HEK293 (cell line): ENCODE data around the gene SLC2A6.
A peak's percentile ranks its signal among the peaks of the same experiment; 100 is the strongest.

Source experiments
- CTCF ChIA-PET: fragments of 350-600 bp; formaldehyde crosslinking; extraction: SDS; loops from one replicate; lab custom pipeline; 2021; ENCODE audit warnings: antibody characterized with exemption; lab: Yijun Ruan, JAX
- POLR2A ChIA-PET: fragments of 300-600 bp; formaldehyde crosslinking; extraction: SDS; loops from one replicate; lab custom pipeline; 2020; ENCODE audit warnings: antibody characterized with exemption, inconsistent platforms; lab: Yijun Ruan, JAX
- H3K27ac ChIP-seq: fragments of 200-500 bp; sonication (Bioruptor generic); 2 replicates; pipeline ENCODE4 v1.5.1; 2014; ENCODE audit warnings: low read depth, low read length, control low read depth, inconsistent platforms; ENCODE audit errors: extremely low read depth
- H3K36me3 ChIP-seq, 2 experiments: fragments of 200-500 bp in 1 of 2; sonication (Bioruptor generic) in 1 of 2; 1 replicate in 1 of 2; 2 replicates in 1 of 2; pipeline ENCODE4 v1.5.1; 2014 to 2017; ENCODE audit warnings: inconsistent platforms in 2 of 2, low read length in 2 of 2; ENCODE audit not compliant: control insufficient read depth in 2 of 2, insufficient read depth in 1 of 2
- H3K4me1 ChIP-seq: fragments of 200-500 bp; sonication (Bioruptor generic); 2 replicates; pipeline ENCODE4 v1.5.1; 2014; ENCODE audit warnings: mild to moderate bottlenecking, low read length, inconsistent platforms; ENCODE audit not compliant: control insufficient read depth, insufficient read depth
- H3K4me3 ChIP-seq: 2 replicates; pipeline ENCODE4 v1.5.1; 2011; ENCODE audit warnings: low read depth, mild to moderate bottlenecking, control low read depth, low read length, moderate library complexity
- H3K9me3 ChIP-seq: fragments of 200-500 bp; sonication (Bioruptor generic); 2 replicates; pipeline ENCODE4 v1.5.1; 2014; ENCODE audit warnings: low read depth, low read length, inconsistent platforms; ENCODE audit not compliant: control insufficient read depth, insufficient read depth
- EGR2 ChIP-seq: fragments of 450-650 bp; formaldehyde crosslinking; IDR thresholded peaks from 2 replicates; pipeline ENCODE4 v1.5.1; 2016; ENCODE audit warnings: low read depth, missing biosample characterization, missing genetic modification characterization
- GFI1B ChIP-seq: fragments of 450-650 bp; formaldehyde crosslinking; IDR thresholded peaks from 2 replicates; pipeline ENCODE4 v1.5.1; 2016; ENCODE audit warnings: missing biosample characterization, missing genetic modification characterization
- INSM2 ChIP-seq: fragments of 450-650 bp; formaldehyde crosslinking; IDR thresholded peaks from 2 replicates; pipeline ENCODE4 v1.5.1; 2016; ENCODE audit warnings: missing biosample characterization, missing genetic modification characterization
- OVOL3 ChIP-seq: fragments of 450-650 bp; formaldehyde crosslinking; IDR thresholded peaks from 2 replicates; pipeline ENCODE4 v1.5.1; 2016; ENCODE audit warnings: missing biosample characterization, missing genetic modification characterization
- PATZ1 ChIP-seq: fragments of 450-650 bp; formaldehyde crosslinking; IDR thresholded peaks from 2 replicates; pipeline ENCODE4 v1.5.1; 2016; ENCODE audit warnings: missing biosample characterization, missing genetic modification characterization
- REST ChIP-seq: fragments of 450-650 bp; formaldehyde crosslinking; IDR thresholded peaks from 2 replicates; pipeline ENCODE4 v1.5.1; 2016; ENCODE audit warnings: missing biosample characterization, missing genetic modification characterization
- YY1 ChIP-seq: fragments of 450-650 bp; formaldehyde crosslinking; IDR thresholded peaks from 2 replicates; pipeline ENCODE4 v1.5.1; 2018; ENCODE audit warnings: missing biosample characterization, missing genetic modification characterization
- ZBTB21 ChIP-seq: fragments of 450-650 bp; formaldehyde crosslinking; IDR thresholded peaks from 2 replicates; pipeline ENCODE4 v1.5.1; 2017; ENCODE audit warnings: missing biosample characterization, missing genetic modification characterization
- ZBTB26 ChIP-seq: fragments of 450-650 bp; formaldehyde crosslinking; optimal IDR thresholded peaks from 2 replicates; pipeline ENCODE3; 2016; ENCODE audit warnings: missing biosample characterization, mild to moderate bottlenecking, missing genetic modification characterization
- ZIC2 ChIP-seq: fragments of 450-650 bp; formaldehyde crosslinking; IDR thresholded peaks from 2 replicates; pipeline ENCODE4 v1.5.1; 2016; ENCODE audit warnings: missing biosample characterization, missing genetic modification characterization
- ZNF10 ChIP-seq: fragments of 450-650 bp; formaldehyde crosslinking; IDR thresholded peaks from 2 replicates; pipeline ENCODE4 v1.5.1; 2017; ENCODE audit warnings: missing biosample characterization, missing genetic modification characterization
- ZNF121 ChIP-seq: fragments of 450-650 bp; formaldehyde crosslinking; IDR thresholded peaks from 2 replicates; pipeline ENCODE4 v1.5.1; 2016; ENCODE audit warnings: missing biosample characterization, missing genetic modification characterization
- ZNF155 ChIP-seq: fragments of 450-650 bp; formaldehyde crosslinking; IDR thresholded peaks from 2 replicates; pipeline ENCODE4 v1.5.1; 2016; ENCODE audit warnings: missing biosample characterization, missing genetic modification characterization
- ZNF202 ChIP-seq: fragments of 450-650 bp; formaldehyde crosslinking; IDR thresholded peaks from 2 replicates; pipeline ENCODE4 v1.5.1; 2016; ENCODE audit warnings: missing biosample characterization, missing genetic modification characterization, borderline replicate concordance
- ZNF302 ChIP-seq: fragments of 450-650 bp; formaldehyde crosslinking; IDR thresholded peaks from 2 replicates; pipeline ENCODE4 v1.5.1; 2016; ENCODE audit warnings: missing biosample characterization, missing genetic modification characterization, low read depth
- ZNF596 ChIP-seq: fragments of 450-650 bp; IDR thresholded peaks from 2 replicates; pipeline ENCODE4 v1.5.0; 2018; ENCODE audit warnings: missing biosample characterization, mild to moderate bottlenecking, missing genetic modification characterization, moderate library complexity
- ZNF623 ChIP-seq: fragments of 450-650 bp; formaldehyde crosslinking; IDR thresholded peaks from 2 replicates; pipeline ENCODE4 v1.5.1; 2016; ENCODE audit warnings: missing biosample characterization, missing genetic modification characterization
- ZNF701 ChIP-seq: fragments of 450-650 bp; formaldehyde crosslinking; IDR thresholded peaks from 2 replicates; pipeline ENCODE4 v1.5.1; 2016; ENCODE audit warnings: missing biosample characterization, missing genetic modification characterization
- ZNF76 ChIP-seq: fragments of 450-650 bp; formaldehyde crosslinking; IDR thresholded peaks from 2 replicates; pipeline ENCODE4; 2016; ENCODE audit warnings: low read depth, missing biosample characterization, missing genetic modification characterization, borderline replicate concordance
- ZNF791 ChIP-seq: fragments of 450-650 bp; formaldehyde crosslinking; IDR thresholded peaks from 2 replicates; pipeline ENCODE4 v1.5.1; 2016; ENCODE audit warnings: missing biosample characterization, missing genetic modification characterization
- ZNF792 ChIP-seq: fragments of 450-650 bp; formaldehyde crosslinking; IDR thresholded peaks from 2 replicates; pipeline ENCODE4 v1.5.1; 2016; ENCODE audit warnings: missing biosample characterization, missing genetic modification characterization
- ZSCAN23 ChIP-seq: fragments of 450-650 bp; formaldehyde crosslinking; IDR thresholded peaks from 2 replicates; pipeline ENCODE4 v1.5.1; 2016; ENCODE audit warnings: missing biosample characterization, missing genetic modification characterization

The SLC2A6 gene

GRCh38 chr9:133443982-133444381 lies 34.9 kb downstream of the SLC2A6 start:
- ChIA-PET CTCF (interaction anchor here (0.6 kb wide), 1 partner anchor 8 kb away, joined by 3 read pairs; no protein-coding TSS in a partner anchor), POLR2A (interaction anchor here (0.6 to 0.8 kb wide), 3 partner anchors 16 to 96 kb away, joined by 3 to 10 read pairs (median 3); partner anchors contain the start of genes CACFD1, MED22 and RPL7A)
- H3K36me3 ChIP-seq, result no peaks in the 10 kb centered on the region
- H3K27ac ChIP-seq, result no peak overlapping the region
- no peaks in the 10 kb centered on the region for H3K9me3 ChIP-seq
- no peak overlapping the region for H3K4me3 ChIP-seq
- no peaks in the 10 kb centered on the region for H3K4me1 ChIP-seq
- TF ChIP-seq ZIC2 (tag by site-specific recombination) (peak; percentile 43), ZNF76 (tag by site-specific recombination) (no peak), EGR2 (tag by site-specific recombination) (0 out of 2 replicates have a peak, but pooled peaks have one; percentile 7)

- no peaks in the 10 kb centered on the region for H3K4me1 ChIP-seq
- ChIA-PET POLR2A (interaction anchor here (0.6 to 1.4 kb wide), 2 partner anchors 16 to 40 kb away, joined by 4 to 6 read pairs; partner anchors contain the start of gene CACFD1), CTCF (interaction anchor here (0.6 to 0.9 kb wide), 2 partner anchors 16 to 40 kb away, joined by 3 to 4 read pairs; partner anchors contain the start of gene CACFD1)
- H3K9me3 ChIP-seq, result no peaks in the 10 kb centered on the region
- no peak overlapping the region for H3K27ac ChIP-seq
- H3K36me3 ChIP-seq, result no peaks in the 10 kb centered on the region
- TF ChIP-seq ZNF76 (tag by site-specific recombination) (no peak), YY1 (tag by site-specific recombination) (no peak), ZBTB26 (tag by site-specific recombination) (no peak), ZNF792 (tag by site-specific recombination) (no peak), ZNF302 (tag by site-specific recombination) (no peak), ZNF202 (tag by site-specific recombination) (no peak), GFI1B (tag by site-specific recombination) (no peak), OVOL3 (tag by site-specific recombination) (no peak), REST (tag by site-specific recombination) (no peak), ZBTB21 (tag by site-specific recombination) (no peak), INSM2 (tag by site-specific recombination) (no peak), ZNF121 (no peak), ZSCAN23 (tag by site-specific recombination) (no peak), ZNF10 (tag by site-specific recombination) (no peak), ZNF791 (tag by site-specific recombination) (no peak), ZNF155 (tag by site-specific recombination) (no peak), ZNF701 (no peak), ZNF623 (tag by site-specific recombination) (no peak), PATZ1 (tag by site-specific recombination) (no peak), ZNF596 (no peak)
- H3K4me3 ChIP-seq, result no peak overlapping the region
These were observed 35.7 kb downstream of the SLC2A6 start for GRCh38 chr9:133443248-133443647.
